HepG2 (cell line): ENCODE measurements around the gene KLF15. TPM values are rescaled to one million over a fixed set of nuclear protein-coding genes. Genes with fewer than 3 reads are reported as not detected.

Experiments
- BRCA1 ChIP-seq: sonication (generic); formaldehyde crosslinking; IDR thresholded peaks from 2 replicates; pipeline ENCODE4 v1.4.0; 2020; ENCODE audit warnings: missing genetic modification reagents
- BRF2 ChIP-seq: sonication (generic); formaldehyde crosslinking; IDR thresholded peaks from 2 replicates; pipeline ENCODE4 v1.8.1; 2022; ENCODE audit warnings: mild to moderate bottlenecking, missing genetic modification reagents
- CBX5 ChIP-seq: sonication (generic); formaldehyde crosslinking; IDR thresholded peaks from 2 replicates; pipeline ENCODE4 v1.4.0; 2020; ENCODE audit warnings: missing genetic modification reagents, borderline replicate concordance
- EHMT2 ChIP-seq: fragments of 200-600 bp; sonication (generic); IDR thresholded peaks from 2 replicates; pipeline ENCODE4 v1.7.0; 2017; ENCODE audit warnings: antibody characterized with exemption, low read depth, low read length, borderline replicate concordance
- ELF4 ChIP-seq: sonication (generic); formaldehyde crosslinking; IDR thresholded peaks from 2 replicates; pipeline ENCODE4 v1.5.0; 2020; ENCODE audit warnings: missing genetic modification reagents, mild to moderate bottlenecking, moderate library complexity, borderline replicate concordance
- ETV5 ChIP-seq: IDR thresholded peaks from 2 replicates; pipeline ENCODE4 v1.6.1; 2018; ENCODE audit warnings: missing biosample characterization, missing genetic modification reagents, inconsistent platforms, borderline replicate concordance
- HMG20A ChIP-seq: IDR thresholded peaks from 2 replicates; pipeline ENCODE4 v1.6.1; 2016; ENCODE audit warnings: borderline replicate concordance
- MED13 ChIP-seq: sonication (generic); formaldehyde crosslinking; IDR thresholded peaks from 2 replicates; pipeline ENCODE4 v1.5.0; 2020; ENCODE audit warnings: missing genetic modification reagents
- MLXIP ChIP-seq: sonication (generic); formaldehyde crosslinking; IDR thresholded peaks from 2 replicates; pipeline ENCODE4 v1.9.0; 2021; ENCODE audit warnings: missing genetic modification reagents, borderline replicate concordance
- MTA3 ChIP-seq: sonication (generic); formaldehyde crosslinking; IDR thresholded peaks from 2 replicates; pipeline ENCODE4 v1.4.0; 2020; ENCODE audit warnings: missing genetic modification reagents
- MYNN ChIP-seq: sonication (generic); formaldehyde crosslinking; IDR thresholded peaks from 2 replicates; pipeline ENCODE4 v1.4.0; 2020; ENCODE audit warnings: mild to moderate bottlenecking, low read depth, missing genetic modification reagents
- NCOA2 ChIP-seq: sonication (generic); formaldehyde crosslinking; IDR thresholded peaks from 2 replicates; pipeline ENCODE4 v1.8.0; 2022; ENCODE audit warnings: inconsistent platforms
- SAFB2 ChIP-seq: sonication (generic); formaldehyde crosslinking; IDR thresholded peaks from 2 replicates; pipeline ENCODE4 v1.5.1; 2020; ENCODE audit warnings: missing genetic modification reagents, low read depth, mild to moderate bottlenecking, borderline replicate concordance
- SCMH1 ChIP-seq: sonication (generic); formaldehyde crosslinking; IDR thresholded peaks from 2 replicates; pipeline ENCODE4 v1.9.0; 2021; ENCODE audit warnings: missing genetic modification reagents, mild to moderate bottlenecking, borderline replicate concordance
- SMAD1 ChIP-seq: sonication (generic); formaldehyde crosslinking; IDR thresholded peaks from 2 replicates; pipeline ENCODE4 v1.4.0; 2020; ENCODE audit warnings: missing genetic modification reagents, low read depth, mild to moderate bottlenecking, borderline replicate concordance
- U2AF2 ChIP-seq: fragments of 200-400 bp; formaldehyde crosslinking; IDR thresholded peaks from 2 replicates; pipeline ENCODE4 v1.6.1; 2017; ENCODE audit warnings: low read depth, mild to moderate bottlenecking, low read length
- ZBTB14 ChIP-seq: sonication (generic); formaldehyde crosslinking; IDR thresholded peaks from 2 replicates; pipeline ENCODE4 v1.4.0; 2020; ENCODE audit warnings: missing genetic modification reagents
- ZNF12 ChIP-seq: sonication (generic); formaldehyde crosslinking; IDR thresholded peaks from 2 replicates; pipeline ENCODE4 v1.5.0; 2020; ENCODE audit warnings: missing genetic modification reagents
- ZNF263 ChIP-seq: sonication (generic); formaldehyde crosslinking; IDR thresholded peaks from 2 replicates; pipeline ENCODE4 v1.4.0; 2020; ENCODE audit warnings: missing genetic modification reagents
- ZNF367 ChIP-seq: sonication (generic); formaldehyde crosslinking; IDR thresholded peaks from 2 replicates; pipeline ENCODE4 v1.4.0; 2020; ENCODE audit warnings: missing genetic modification reagents, borderline replicate concordance
- ZNF446 ChIP-seq: sonication (generic); formaldehyde crosslinking; IDR thresholded peaks from 2 replicates; pipeline ENCODE4 v1.5.0; 2020; ENCODE audit warnings: mild to moderate bottlenecking, missing genetic modification reagents
- ZNF83 ChIP-seq: sonication (generic); formaldehyde crosslinking; IDR thresholded peaks from 2 replicates; pipeline ENCODE4 v1.4.0; 2020; ENCODE audit warnings: missing genetic modification reagents, mild to moderate bottlenecking, borderline replicate concordance
- polyA plus RNA-seq, 8 experiments: library from polyadenylated mRNA; depleted of rRNA in 3 of 8; stranded (reverse) in 7 of 8; unstranded in 1 of 8; fragments of >200 nt; fragmentation: Illumina TruSeq in 4 of 8; extraction: Trizol in 4 of 8; gene quantifications; 2 replicates each; pipeline versions ENCODE4 v1.2.1 to v1.2.3, GENCODE V29; 2011 to 2016; ENCODE audit warnings: low read depth in 4 of 8, missing spikeins in 1 of 8, mixed read lengths in 1 of 8; ENCODE audit not compliant: insufficient read depth in 1 of 8
- total RNA-seq, 5 experiments: library from RNA; depleted of rRNA; stranded (reverse); fragments of >200 nt; fragmentation: Illumina TruSeq; extraction: Trizol; gene quantifications; 2 replicates each; pipeline ENCODE4 v1.2.3, GENCODE V29; 2016; ENCODE audit warnings: low read depth in 1 of 5
- TF ChIP-seq, protein P1 (sequence below): IDR thresholded peaks from 2 replicates; pipeline ENCODE4 v1.6.1; 2016; ENCODE audit warnings: control low read depth

Gene KLF15
- total and polyA plus RNA-seq, 2 of the 13 experiments (the other 11 are each of a cell fraction or from before 2014, with no cell fraction given), result 7.1 to 7.8 TPM

- TF ChIP-seq, protein P1, sequence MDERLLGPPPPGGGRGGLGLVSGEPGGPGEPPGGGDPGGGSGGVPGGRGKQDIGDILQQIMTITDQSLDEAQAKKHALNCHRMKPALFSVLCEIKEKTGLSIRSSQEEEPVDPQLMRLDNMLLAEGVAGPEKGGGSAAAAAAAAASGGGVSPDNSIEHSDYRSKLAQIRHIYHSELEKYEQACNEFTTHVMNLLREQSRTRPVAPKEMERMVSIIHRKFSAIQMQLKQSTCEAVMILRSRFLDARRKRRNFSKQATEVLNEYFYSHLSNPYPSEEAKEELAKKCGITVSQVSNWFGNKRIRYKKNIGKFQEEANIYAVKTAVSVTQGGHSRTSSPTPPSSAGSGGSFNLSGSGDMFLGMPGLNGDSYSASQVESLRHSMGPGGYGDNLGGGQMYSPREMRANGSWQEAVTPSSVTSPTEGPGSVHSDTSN (CRISPR knock-in tag), result no peak
- TF ChIP-seq ZNF263 (CRISPR knock-in tag) (peak; percentile 78), SCMH1 (CRISPR knock-in tag) (no peak), HMG20A (CRISPR knock-in tag) (0 out of 2 replicates have a peak, but pooled peaks have one; percentile 19), SAFB2 (peak; percentile 63; the same call in 1 of the 2 replicates), CBX5 (CRISPR knock-in tag) (no peak), ZNF12 (CRISPR knock-in tag) (peak; percentile 64; the same call in 1 of the 2 replicates), ETV5 (CRISPR knock-in tag) (peak; percentile 40; the same call in 1 of the 2 replicates), BRCA1 (CRISPR knock-in tag) (peak; percentile 93; the same call in 1 of the 2 replicates), MLXIP (CRISPR knock-in tag) (no peak), ZNF367 (CRISPR knock-in tag) (no peak), MTA3 (CRISPR knock-in tag) (no peak), BRF2 (CRISPR knock-in tag) (no peak), ZNF446 (CRISPR knock-in tag) (no peak), MED13 (no peak), MYNN (CRISPR knock-in tag) (no peak), ELF4 (CRISPR knock-in tag) (no peak), U2AF2 (no peak), ZNF83 (CRISPR knock-in tag) (no peak), EHMT2 (no peak), ZBTB14 (peak; percentile 49; the same call in 1 of the 2 replicates), NCOA2 (0 out of 2 replicates have a peak, but pooled peaks have one; percentile 23), SMAD1 (CRISPR knock-in tag) (peak; percentile 83; the same call in 1 of the 2 replicates)
Measured at GRCh38 chr3:126389112-126389793, 32.0 kb upstream of the KLF15 start (continued).
